Stimulated activated CD4-positive, alpha-beta T cell treated with anti-CD3 and anti-CD28 coated beads, Interleukin-4, amount 100 ng/mL, for 1 hour (primary cell): ENCODE results near the gene SLC39A6.
"Not testable (repeated sequence)": the region's sequence is repeated elsewhere in the genome, so short reads cannot be mapped to it uniquely, and the experiment has no call there.

Experiments
- DNase-seq: peaks from one replicate; pipeline ENCODE4 v3.0.0-alpha.2; 2020

The SLC39A6 gene

DNA sequence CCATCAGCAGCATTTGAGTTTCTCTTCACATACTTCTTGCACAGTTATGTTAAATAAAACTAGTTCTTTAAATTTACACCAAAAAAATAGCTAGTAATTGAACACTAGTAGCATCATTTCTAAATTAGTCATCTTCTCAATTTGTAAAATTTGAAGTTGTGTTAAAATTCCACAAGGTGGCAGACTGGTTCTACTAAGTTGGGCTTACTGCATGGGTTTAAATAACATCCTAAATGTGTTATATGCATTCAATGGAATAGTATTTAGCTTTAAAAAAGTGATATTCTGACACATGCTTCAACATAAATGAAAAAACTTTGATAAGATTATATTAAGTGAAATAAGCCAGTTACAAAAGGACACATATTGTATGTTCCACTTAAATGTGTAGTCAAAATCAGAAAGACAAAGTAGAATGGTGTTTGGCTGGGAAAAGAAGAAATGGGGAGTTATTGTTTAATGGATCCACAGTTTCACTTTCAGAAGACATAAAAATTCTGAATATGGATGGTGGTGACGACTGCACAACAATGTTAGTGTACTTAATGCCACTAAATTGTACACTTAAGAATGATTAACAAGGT lies 33.1 kb downstream of the SLC39A6 start:
- no peak for DNase-seq

DNA sequence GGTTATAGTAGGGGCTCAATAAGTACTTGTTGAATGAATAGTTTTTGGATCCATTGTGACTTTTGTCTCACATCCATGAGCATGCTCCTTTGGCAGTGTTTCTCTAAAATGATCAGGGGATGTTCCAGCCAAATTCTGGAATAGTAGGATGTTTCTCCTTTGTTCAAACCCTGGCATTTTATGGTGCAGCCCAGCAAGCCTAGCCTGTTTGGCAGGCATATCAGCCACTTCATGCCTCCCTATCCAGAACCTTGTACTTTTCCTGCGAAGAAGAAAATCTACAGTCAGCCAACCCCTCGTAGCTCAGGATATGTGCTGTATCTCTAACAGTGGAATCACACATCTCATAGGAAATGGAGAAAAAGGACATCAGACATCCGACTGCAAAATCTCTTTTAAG lies 34.7 kb downstream of the SLC39A6 start:
- no peak for DNase-seq

DNA sequence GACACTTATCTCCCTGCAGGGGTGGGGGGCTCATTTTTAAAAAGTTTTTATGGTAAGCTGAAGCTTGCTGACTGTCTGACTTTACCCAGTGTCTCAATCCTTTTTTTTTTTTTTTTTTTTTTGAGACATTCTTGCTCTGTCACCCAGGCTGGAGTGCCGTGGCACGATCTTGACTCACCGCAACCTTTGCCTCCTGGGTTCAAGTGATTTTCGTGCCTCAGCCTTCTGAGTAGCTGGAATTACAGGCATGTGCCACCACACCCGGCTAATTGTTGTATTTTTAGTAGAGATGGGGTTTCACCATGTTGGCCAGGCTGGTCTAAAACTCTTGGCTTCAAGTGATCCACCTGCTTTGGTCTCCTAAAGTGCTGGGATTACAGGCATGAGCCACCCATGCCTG lies 37.0 kb downstream of the SLC39A6 start:
- not testable (repeated sequence) for DNase-seq

DNA sequence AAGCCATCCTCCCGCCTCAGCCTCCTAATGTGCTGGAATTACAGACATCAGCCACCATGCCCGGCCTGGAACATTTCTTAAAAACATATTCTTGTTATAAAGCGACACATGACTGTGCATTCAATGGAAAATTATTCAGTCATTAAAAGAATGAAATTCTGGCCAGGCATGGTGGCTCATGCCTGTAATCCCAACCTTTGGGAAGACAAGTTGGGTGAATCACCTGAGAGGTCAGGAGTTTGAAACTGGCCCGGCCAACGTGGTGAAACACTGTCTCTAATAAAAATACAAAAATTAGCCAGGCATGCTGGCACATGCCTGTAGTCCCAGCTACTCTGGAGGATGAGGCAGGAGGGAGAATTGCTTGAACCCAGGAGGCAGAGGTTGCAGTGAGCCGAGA lies 40.1 kb downstream of the SLC39A6 start:
- DNase-seq, result no peak

DNA sequence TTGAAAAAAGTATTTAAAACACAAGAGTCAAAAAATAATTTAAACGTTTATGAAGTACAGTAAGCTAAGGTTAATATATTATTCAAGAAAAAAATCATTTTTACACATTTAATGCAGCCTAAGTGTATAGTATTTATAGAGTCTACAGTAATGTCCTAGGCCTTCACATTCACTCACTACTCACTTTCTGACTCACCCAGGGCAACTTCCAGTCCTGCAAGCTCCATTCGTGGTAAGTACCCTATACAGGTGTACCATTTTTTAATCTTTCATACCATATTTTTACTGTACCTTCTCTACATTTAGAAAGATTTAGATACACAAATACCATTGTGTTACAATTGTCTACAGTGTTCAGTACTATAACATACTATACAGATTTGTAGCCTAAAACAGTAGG lies 40.9 kb downstream of the SLC39A6 start:
- no peak for DNase-seq

DNA sequence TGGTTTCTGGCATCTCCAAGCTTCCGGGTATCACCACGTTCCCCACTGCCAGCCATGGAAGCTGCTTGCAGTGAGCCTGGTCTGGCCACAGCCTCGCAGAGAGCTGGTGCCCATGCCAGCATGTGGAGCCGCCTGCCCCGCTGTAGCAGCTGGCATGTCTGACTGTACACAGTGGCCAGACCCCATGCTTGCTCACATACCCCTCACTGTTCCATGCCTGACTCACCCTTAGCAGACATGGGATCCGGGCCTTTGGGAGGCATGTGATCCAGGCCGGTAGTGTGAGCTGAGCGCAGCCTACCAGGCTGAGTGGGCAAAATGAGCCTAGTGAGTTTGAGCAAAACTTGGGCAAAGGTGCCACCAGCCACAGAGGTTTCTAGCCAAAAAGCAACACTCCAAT lies 43.0 kb downstream of the SLC39A6 start:
- DNase-seq, result no peak

DNA sequence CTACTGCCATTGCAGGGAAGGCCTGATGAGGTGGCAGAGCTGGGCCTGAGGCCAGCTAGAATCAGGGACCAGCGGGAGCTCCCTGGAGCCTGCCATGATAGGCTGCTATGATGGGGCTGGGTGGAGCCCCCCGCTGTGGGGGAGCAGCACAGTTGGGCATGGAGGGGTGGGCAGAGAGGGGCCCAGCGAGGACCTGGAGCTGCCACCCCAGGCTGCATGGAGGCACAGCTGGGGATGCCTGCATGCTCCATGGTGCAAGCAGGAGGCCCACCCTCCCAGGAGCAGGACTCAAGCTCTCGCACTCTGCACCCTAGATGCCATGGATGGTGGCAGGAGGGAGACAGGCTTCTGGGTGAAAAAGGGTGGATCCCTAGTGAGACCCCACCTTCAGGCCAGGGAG lies 43.9 kb downstream of the SLC39A6 start:
- DNase-seq, result no peak

DNA sequence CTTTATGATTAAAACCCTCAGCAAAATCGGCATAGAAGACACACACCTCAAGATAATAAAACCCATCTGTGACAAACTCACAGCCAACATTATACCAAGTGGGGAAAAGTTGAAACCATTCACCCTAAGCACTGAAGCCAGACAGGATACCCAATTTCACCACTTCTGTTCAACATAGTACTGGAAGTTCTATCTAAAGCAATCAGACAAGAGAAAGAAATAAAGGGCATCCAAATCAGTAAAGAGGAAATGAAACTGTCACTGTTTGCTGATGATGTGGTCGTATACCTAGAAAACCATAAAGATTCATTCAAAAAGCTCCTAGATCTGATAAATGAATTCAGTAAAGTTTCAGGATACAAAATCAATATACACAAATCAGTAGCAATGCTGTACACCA lies 45.4 kb downstream of the SLC39A6 start:
- no peak for DNase-seq

DNA sequence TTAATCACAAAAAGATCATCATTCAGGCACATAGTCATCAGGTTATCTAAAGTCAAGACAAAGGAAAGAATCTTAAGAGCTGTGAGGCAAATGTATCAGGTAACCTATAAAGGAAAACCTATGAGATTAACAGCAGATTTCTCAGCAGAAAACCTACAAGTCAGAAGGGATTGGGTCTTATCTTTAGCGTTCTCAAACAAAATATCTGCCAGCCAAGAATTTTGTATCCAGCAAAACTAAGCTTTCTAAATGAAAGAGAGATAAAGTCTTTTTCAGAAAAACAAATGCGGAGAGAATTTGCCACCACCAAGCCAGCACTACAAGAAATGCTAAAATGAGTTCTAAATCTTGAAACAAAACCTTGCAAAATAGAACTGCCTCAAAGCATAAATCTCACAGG lies 48.0 kb downstream of the SLC39A6 start:
- DNase-seq, result not testable (repeated sequence)

DNA sequence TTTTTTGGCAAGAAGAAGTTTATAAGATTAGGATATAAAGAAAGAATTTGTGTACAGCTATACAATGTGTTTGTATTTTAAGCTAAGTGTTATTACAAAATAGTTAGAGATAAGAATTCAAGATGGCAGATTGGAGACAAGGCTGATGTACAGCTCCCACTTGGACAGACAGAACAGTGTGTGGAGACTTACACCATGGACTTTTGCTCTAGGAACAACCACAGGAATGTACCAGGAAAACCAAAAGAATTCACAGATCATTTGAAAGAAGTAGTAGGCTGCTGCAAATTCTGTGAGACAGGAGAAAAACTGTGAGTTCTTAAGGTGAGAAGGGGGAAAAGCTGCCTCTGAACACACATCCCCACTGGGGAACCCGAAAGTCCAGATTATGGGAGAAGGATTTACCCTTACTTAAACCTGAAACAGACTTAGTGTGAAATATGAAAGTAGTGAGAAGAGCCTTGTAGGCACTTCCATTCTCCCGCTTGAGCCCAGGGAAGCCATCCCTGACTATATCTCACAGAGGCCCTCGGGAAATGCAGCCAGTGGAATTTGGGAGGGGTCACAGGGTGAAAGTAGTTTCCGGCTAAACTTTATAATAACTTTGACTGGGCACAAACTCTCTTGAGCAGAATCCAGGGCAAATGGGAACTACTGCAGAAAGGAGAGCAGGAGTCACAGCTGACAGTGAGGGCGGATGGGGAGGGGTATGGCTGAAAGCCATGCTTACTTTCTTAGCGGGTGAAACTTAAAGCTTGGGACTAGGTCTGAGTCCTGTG lies 50.2 kb downstream of the SLC39A6 start:
- no peak for DNase-seq

DNA sequence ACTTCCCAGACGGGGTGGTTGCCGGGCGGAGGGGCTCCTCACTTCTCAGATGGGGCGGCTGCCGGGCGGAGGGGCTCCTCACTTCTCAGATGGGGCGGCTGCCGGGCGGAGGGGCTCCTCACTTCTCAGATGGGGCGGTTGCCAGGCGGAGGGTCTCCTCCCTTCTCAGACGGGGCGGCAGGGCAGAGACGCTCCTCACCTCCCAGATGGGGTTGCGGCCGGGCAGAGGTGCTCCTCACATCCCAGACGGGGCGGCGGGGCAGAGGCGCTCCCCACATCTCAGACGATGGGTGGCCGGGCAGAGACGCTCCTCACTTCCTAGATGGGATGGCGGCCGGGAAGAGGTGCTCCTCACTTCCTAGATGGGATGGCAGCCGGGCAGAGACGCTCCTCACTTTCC lies 51.4 kb downstream of the SLC39A6 start:
- DNase-seq, result not testable (repeated sequence)

DNA sequence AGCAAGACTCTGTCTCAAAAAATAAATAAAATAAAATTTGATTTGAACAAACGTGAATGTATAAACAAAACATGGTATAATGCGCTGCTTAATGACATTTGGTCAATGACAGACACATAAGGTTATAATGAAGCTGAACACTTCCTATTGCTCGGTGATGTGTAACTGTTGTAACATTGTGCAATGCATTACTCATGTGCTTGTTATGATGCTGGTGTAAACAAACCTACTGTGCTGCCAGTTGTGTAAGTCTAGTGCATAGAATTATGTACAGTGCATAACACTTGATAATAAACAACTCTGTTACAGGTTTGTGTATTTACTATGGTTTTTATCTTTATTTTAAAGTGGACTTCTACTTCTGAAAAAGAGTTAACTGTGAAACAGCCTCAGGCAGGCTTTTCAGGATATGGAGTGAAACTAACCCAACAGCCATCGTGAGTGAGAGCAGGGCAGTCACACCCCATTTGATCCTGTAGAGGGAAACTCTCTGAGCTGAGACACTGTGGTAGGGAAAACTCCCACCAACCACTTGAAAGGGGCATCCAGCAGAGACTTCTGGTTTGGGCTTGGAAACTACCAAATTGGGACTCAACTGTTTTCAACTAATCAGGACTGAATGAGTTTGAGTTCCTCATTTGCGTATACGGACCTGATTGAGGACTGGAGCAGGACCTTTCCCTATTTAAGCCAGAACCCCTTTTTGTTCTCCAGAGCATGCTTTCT lies 53.1 kb downstream of the SLC39A6 start:
- DNase-seq, result no peak

DNA sequence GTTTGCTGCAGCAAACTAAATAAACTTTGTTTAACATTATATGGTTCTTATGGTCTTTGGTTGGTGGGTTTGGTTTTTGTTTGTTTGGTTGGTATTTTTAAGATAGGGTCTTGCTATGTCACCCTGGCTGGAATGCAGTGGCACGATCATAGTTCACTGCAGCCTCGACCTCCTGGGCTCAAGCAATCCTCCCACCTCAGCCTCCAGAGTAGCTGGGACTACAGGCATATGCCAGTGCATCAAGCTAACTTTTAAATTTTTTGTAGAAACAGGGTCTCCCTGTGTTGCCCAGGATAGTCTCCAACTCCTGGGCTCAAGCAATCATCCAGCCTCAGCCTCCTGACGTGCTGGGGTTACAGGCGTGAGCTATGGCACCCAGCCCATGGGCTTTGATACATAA lies 54.7 kb downstream of the SLC39A6 start:
- DNase-seq, result no peak

DNA sequence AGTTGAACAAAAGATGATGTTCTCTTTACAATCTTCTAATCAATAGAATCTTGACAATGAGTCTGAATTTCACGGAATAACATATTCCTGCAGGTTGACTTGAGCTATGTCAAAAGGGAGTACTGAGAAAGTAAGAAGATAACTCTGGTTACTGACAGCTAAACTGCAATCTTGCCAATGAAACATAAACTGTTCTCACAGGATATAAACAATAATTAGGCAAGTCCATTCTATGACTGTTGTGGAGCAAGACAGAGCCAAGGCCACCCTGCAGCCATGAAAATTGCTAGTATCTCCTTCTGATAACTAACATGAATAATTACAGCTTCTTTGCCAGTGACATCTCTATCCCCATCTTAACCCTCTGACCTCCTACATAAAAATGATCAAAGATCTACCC lies 55.5 kb downstream of the SLC39A6 start:
- no peak for DNase-seq

DNA sequence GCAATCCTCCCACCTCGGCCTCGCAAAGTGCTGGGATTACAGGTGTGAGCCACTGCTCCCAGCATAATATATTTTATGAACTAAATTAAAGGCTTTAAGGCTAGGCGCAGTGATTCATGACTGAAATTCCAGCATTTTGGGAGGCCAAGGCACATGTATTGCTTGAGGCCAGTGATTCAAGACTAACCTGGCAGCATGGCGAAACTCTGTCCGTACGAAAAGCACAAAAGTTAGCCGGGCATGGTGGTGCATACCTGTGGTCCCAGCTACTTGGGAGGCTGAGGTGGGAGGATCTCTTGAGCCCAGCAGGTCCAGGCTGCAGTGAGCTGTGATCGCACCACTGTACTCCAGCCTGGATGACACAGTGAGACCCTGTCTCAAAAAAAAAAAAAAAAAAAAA lies 56.7 kb downstream of the SLC39A6 start:
- DNase-seq, result not testable (repeated sequence)

DNA sequence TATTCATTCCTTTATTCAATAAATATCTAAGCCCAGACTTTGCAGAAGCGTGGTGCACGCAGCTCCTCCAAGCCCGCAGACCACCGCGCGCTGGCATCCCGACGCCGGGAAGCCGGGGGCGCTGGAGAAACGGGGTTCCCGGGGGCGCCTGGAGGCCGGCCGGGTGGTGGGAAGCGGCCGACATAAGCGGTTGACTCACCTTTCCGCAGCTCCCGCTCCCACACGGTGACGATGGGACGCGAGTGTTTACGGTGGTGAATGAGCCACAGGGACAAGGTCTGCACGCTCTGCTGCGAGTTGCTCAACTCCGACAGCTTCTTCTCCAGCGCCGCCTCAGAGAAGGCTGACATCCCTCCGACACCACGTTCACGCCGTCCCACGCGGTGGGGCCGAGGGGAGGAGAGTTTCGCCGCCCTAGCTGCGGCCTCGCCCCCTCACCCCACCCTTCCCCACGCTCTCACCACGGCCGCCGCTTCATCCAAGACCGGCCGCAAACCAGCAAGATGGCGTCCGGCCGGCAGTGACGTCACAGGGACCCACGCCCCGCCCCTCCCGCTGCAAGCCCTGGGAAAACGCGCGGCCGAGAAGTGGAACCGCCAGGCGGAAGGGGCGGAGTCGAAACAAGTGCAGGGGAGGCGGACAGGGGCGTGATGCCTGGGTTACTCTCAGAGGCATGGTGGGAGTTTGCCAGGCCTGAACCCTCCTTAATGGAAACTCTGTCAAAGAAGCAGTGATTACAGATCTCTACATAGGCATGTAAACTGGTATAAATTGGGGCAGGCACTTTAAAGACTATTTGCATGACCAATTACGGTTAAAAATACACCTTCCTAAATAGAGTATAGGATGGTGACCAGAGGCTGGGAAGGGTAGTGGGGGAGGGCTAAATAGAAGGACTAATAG lies 61.8 kb downstream of the SLC39A6 start, which contains the start of gene RPRD1A:
Gene RPRD1A (minus strand): TSS at position 505 of the 903 bp plus-strand sequence. CDS start 155 bp downstream, at position 350.
- DNase-seq, result peak; percentile 98

DNA sequence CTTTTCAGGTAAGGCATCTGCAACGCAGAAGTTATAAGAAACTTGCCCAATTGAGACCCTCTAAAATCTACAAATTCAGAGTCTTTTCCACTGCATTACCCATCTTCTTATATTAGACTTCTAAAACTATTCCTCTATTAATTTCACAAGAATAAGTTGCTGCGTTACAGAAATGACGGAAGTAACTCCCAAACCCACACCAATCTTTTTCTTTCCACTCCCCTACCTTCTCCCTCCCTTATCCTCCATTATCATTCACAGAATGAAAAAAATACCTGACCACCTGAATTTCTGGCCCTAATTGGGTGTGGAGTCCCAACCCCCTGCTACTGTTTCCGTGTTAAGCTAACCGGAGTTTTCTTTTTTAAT lies 62.5 kb downstream of the SLC39A6 start:
- no peak for DNase-seq

DNA sequence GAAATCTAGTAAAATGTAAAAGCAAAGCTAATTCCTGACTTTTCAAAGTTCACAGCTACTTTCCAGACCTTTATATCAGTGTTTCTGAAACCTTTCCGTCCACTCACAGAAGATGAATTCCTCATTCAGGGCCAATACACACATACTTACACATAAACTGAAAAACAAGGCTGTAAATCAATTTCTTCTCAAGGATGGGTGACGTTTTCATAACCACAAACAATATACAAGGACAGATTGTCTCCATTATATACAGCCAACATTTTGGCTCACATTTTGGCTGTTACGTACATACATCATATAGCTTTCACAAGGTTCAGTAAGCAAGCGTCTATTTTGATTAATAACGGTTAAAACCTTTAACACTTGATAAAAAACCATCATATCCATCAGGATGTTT lies 63.1 kb downstream of the SLC39A6 start:
- DNase-seq, result no peak

DNA sequence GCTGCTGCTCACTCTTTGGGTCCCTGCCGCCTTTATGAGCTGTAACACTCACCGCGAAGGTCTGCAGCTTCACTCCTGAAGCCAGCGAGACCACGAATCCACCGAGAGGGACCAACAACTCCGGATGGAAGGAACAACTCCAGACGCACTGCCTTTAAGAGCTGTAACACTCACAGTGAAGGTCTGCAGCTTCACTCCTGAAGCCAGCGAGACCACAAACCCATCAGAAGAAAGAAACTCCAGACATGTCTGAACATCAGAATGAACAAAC lies 64.4 kb downstream of the SLC39A6 start:
- not testable (repeated sequence) for DNase-seq

DNA sequence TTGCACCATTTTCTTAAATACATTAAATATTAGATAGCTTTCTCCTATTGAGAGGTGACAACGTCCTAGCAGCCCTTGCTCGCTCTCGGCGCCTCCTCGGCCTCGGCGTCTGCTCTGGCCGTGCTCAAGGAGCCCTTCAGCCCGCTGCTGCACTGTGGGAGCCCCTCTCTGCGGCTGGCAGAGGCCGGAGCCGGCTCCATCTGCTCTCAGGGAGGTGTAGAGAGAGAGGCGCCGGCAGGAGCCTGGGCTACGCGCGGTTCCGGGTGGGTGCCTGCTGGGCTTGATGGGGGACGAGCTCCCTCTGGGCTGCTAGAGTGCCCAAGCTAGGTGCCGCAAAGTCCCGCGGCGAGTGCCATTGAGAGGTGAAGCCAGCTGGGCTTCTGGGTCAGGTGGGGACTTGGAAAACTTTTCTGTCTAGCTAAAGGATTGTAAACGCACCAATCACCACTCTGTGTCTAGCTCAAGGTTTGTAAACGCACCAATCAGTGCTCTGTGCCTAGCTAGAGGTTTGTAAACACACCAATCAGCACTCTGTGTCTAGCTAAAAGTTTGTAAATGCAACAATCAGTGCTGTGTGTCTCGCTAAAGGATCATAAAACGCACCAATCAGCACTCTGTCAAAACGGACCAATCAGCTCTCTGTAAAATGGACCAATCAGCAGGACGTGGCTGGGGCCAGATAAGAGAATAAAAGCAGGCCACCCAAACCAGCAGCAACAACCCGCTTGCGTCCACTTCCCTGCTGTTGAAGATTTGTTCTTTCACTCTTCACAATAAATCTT lies 64.9 kb downstream of the SLC39A6 start:
- DNase-seq, result no peak

DNA sequence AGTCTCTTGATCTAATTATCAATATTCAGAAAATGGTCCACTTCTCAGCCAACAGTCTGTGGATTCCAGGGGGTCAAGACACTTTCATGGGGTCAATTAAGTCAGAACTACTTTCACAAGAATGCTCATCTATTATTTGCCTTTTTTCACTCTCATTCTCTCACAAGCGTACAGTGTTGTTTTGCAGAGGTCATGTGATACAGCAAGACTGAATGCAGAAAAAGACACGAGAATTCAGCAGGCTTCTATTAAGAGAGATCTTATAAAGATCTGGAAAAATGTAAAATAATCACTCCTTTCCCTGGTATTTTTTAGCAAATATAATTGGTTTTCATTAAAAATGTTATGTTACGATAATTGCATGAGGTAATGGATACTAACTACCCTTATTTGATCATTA lies 70.5 kb downstream of the SLC39A6 start:
- no peak for DNase-seq
